ENCODE data around the gene MBTD1.

DNA sequence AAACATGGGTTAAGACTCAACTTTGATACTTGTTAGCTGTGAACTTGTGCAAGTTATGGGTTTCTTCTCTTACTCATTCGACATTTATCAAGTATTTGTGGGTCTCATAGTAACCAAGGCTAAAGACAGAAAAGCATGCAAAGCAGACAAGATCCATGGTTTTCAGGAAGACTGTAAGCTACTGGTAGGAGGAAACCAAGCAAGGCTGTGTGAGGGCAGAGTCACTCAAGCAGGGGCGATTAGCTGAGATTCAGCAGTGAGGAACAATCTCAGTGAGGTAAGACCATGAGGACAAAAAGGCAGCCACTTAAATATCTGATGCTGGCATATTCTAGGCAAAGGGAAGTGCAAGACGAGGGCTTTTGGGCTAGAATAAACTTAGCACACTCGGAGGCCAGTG, 29.5 kb downstream of the MBTD1 start:
- TF ChIP-seq ZNF274 (IDR thresholded peaks at IDR 0.05; ENCODE audit: low read depth, low read length) (no peak), SUZ12 (IDR thresholded peaks at IDR 0.05; ENCODE audit: extremely low read depth, insufficient read depth, insufficient read length) (no peak)

Measured in NT2/D1 (cell line).